WTC11 (cell line): ENCODE results near the gene FICD.

ENCODE experiments used
- ATF1 ChIP-seq: sonication (generic); formaldehyde crosslinking; IDR thresholded peaks from 2 replicates; pipeline ENCODE4 v1.8.1; 2023; ENCODE audit warnings: mild to moderate bottlenecking, moderate library complexity, missing genetic modification reagents
- CBFB ChIP-seq: sonication (generic); formaldehyde crosslinking; IDR thresholded peaks from 2 replicates; pipeline ENCODE4 v1.8.1; 2022; ENCODE audit warnings: mild to moderate bottlenecking, low read depth, missing genetic modification reagents
- JUN ChIP-seq: sonication (generic); formaldehyde crosslinking; IDR thresholded peaks from 2 replicates; pipeline ENCODE4 v1.8.0; 2023; ENCODE audit warnings: mild to moderate bottlenecking, missing genetic modification reagents
- NR2C2 ChIP-seq: sonication (generic); formaldehyde crosslinking; IDR thresholded peaks from 2 replicates; pipeline ENCODE4 v1.8.0; 2022; ENCODE audit warnings: mild to moderate bottlenecking, missing genetic modification reagents
- SP1 ChIP-seq: sonication (generic); formaldehyde crosslinking; conservative IDR thresholded peaks from 2 replicates; pipeline ENCODE4 v1.8.1; 2022; ENCODE audit warnings: missing genetic modification reagents
- ZNF232 ChIP-seq: sonication (generic); formaldehyde crosslinking; IDR thresholded peaks from 2 replicates; pipeline ENCODE4 v1.8.0; 2022; ENCODE audit warnings: mild to moderate bottlenecking, missing genetic modification reagents
- TF ChIP-seq, protein P1 (sequence below): fragments of 200-600 bp; IDR thresholded peaks from 2 replicates; pipeline ENCODE4 v1.8.0; 2022; ENCODE audit warnings: antibody characterized with exemption
- TF ChIP-seq, protein P2 (sequence below): fragments of 250-450 bp; sonication (Bioruptor Pico); IDR thresholded peaks from 2 replicates; pipeline ENCODE4 v1.9.0; 2021; ENCODE audit warnings: moderate library complexity, mild to moderate bottlenecking, inconsistent platforms, borderline replicate concordance
- TF ChIP-seq, protein P3 (sequence below): sonication (generic); formaldehyde crosslinking; IDR thresholded peaks from 2 replicates; pipeline ENCODE4 v1.8.1; 2023; ENCODE audit warnings: mild to moderate bottlenecking, missing genetic modification reagents

DNA sequence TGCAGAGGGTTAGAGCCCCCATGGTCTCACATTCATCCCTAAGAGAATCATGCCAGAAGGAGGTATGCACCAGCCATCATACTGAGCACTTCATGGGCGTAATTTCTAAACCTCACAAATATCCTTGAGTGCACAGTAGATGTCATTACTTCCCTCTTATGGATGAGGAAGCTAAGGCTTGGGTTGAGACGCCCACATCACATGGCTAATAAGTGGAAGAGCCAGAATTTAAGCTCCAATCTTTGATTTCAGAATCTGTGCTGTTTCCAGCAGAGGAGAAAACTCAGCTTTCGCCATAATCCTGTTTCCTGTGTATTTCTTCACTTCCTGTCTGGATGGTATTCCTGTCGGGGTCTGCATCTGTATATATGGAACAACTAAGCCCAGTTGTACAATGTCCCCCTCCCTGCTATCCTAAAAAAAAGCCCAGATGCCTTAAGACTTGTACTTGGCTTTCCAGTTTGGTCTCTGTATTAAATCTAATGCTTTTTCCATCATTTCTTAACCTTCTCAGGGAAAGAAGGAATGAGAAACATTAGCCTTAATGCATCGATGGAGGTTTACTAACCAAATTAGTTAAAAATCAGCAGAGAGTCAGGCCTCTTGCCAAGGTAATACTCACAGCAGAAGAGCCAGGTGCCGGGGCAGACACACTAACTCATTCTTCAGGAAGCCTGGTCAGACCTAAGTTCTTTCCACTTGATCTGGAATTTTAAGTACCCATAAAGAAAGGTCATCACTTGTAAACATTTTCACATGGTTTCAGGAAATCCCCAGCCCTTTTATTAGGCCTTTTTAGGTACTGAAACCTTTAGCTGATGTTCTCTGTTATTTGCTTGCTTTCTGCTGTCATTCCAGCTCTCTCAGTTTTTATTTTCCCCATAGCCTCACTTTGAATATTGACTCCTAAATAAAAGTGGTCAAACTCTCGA is 52.6 kb downstream of the FICD start:
- TF ChIP-seq, protein P1, sequence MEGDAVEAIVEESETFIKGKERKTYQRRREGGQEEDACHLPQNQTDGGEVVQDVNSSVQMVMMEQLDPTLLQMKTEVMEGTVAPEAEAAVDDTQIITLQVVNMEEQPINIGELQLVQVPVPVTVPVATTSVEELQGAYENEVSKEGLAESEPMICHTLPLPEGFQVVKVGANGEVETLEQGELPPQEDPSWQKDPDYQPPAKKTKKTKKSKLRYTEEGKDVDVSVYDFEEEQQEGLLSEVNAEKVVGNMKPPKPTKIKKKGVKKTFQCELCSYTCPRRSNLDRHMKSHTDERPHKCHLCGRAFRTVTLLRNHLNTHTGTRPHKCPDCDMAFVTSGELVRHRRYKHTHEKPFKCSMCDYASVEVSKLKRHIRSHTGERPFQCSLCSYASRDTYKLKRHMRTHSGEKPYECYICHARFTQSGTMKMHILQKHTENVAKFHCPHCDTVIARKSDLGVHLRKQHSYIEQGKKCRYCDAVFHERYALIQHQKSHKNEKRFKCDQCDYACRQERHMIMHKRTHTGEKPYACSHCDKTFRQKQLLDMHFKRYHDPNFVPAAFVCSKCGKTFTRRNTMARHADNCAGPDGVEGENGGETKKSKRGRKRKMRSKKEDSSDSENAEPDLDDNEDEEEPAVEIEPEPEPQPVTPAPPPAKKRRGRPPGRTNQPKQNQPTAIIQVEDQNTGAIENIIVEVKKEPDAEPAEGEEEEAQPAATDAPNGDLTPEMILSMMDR, result no peak
- TF ChIP-seq ATF1 (CRISPR knock-in tag), result no peak
- no peak for TF ChIP-seq ZNF232 (CRISPR knock-in tag)
- TF ChIP-seq NR2C2, result no peak
- TF ChIP-seq, protein P2, sequence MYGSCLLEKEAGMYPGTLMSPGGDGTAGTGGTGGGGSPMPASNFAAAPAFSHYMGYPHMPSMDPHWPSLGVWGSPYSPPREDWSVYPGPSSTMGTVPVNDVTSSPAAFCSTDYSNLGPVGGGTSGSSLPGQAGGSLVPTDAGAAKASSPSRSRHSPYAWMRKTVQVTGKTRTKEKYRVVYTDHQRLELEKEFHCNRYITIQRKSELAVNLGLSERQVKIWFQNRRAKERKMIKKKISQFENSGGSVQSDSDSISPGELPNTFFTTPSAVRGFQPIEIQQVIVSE, result no peak
- TF ChIP-seq JUN (CRISPR knock-in tag), result no peak
- TF ChIP-seq, protein P3, sequence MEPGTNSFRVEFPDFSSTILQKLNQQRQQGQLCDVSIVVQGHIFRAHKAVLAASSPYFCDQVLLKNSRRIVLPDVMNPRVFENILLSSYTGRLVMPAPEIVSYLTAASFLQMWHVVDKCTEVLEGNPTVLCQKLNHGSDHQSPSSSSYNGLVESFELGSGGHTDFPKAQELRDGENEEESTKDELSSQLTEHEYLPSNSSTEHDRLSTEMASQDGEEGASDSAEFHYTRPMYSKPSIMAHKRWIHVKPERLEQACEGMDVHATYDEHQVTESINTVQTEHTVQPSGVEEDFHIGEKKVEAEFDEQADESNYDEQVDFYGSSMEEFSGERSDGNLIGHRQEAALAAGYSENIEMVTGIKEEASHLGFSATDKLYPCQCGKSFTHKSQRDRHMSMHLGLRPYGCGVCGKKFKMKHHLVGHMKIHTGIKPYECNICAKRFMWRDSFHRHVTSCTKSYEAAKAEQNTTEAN (CRISPR knock-in tag), result no peak
- no peak for TF ChIP-seq CBFB (CRISPR knock-in tag)
- TF ChIP-seq SP1 (CRISPR knock-in tag), result no peak
